Measurements from ENCODE around the gene PCSK5.
A peak's percentile ranks its signal among the peaks of the same experiment; 100 is the strongest.

The PCSK5 gene

GRCh38 chr9:76153339-76153738 lies 262.9 kb downstream of the PCSK5 start:
- no peak for DNase-seq (ENCODE audit: low read depth, low spot score)
- H3K4me3 ChIP-seq (ENCODE audit: low read length) = no peak overlapping the region

GRCh38 chr9:76153902-76154629 lies 263.6 kb downstream of the PCSK5 start:
- DNase-seq (ENCODE audit: low read depth, low spot score) = no peak

GRCh38 chr9:76155361-76155760 lies 264.9 kb downstream of the PCSK5 start:
- no peak overlapping the region for H3K4me3 ChIP-seq (ENCODE audit: low read length)
- DNase-seq (ENCODE audit: low read depth, low spot score) = no peak

More at GRCh38 chr9:76153902-76154629, 263.6 kb downstream of the PCSK5 start:
- H3K4me3 ChIP-seq (ENCODE audit: low read length) = no peak overlapping the region

GRCh38 chr9:76158713-76159112 lies 268.2 kb downstream of the PCSK5 start:
- H3K4me3 ChIP-seq (ENCODE audit: low read length) = no peak overlapping the region
- no peak for DNase-seq (ENCODE audit: low read depth, low spot score)

DNA sequence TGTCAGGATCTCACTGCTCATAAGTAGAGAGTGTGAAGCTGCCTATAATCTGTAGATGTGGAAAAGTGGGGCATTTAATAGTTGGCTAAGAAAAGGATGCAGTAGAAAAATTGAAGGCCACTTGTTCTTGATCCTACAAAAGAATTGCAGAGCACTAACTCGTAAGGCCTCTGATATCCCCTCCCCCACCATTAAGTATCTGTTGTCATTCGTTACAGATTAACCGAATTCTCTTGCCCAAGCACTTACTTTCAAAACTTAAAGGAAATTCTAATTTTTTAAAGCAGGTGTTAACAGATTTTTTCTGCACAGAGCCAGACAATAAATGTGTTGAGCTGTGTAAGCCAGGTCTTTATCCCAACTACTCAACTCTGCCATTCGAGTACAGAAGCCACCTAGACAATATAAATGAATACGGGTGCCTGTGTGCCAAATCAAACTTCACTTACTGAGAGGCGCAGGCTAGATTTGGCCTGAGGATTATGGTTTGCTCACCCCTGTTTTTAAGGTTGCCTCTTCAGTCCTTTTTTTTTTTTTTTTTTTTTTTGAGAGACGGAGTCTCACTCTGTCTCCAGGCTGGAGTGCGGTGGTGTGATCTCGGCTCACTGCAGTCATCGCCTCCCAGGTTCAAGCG lies 268.9 kb downstream of the PCSK5 start:
- no peak for DNase-seq (ENCODE audit: low read depth, low spot score)
- no peak overlapping the region for H3K4me3 ChIP-seq (ENCODE audit: low read length)

DNA sequence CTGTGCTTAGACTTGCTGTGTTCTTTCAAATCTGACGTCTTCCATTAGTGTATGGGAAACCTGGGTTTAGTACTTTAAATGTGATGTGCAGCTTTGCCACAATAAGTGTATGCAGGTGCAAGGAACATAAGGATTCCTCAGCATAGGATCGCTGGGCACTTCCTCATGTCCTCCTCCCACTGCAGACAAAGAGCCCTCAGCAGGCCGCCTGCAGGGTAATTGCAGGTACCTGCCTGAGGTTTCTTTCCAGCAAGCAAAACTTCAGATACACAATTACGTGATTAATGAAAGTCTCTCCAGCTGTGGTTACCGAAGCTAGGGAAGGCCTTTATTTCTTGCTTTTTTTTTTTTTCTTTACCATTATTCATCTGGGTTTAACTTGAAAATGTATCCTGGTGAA lies 270.6 kb downstream of the PCSK5 start:
- no peak overlapping the region for H3K4me3 ChIP-seq (ENCODE audit: low read length)
- no peak for DNase-seq (ENCODE audit: low read depth, low spot score)

GRCh38 chr9:76161541-76161940 lies 271.1 kb downstream of the PCSK5 start:
- no peak for DNase-seq (ENCODE audit: low read depth, low spot score)
- H3K4me3 ChIP-seq (ENCODE audit: low read length) = no peak overlapping the region

- DNase-seq (ENCODE audit: low read depth, low spot score) = no peak
- no peak overlapping the region for H3K4me3 ChIP-seq (ENCODE audit: low read length)
Observed at GRCh38 chr9:76162086-76162730, 271.7 kb downstream of the PCSK5 start.

- H3K4me3 ChIP-seq (ENCODE audit: low read length) = no peak overlapping the region
- DNase-seq (ENCODE audit: low read depth, low spot score) = no peak
Observed at GRCh38 chr9:76162751-76163500, 272.5 kb downstream of the PCSK5 start.

DNA sequence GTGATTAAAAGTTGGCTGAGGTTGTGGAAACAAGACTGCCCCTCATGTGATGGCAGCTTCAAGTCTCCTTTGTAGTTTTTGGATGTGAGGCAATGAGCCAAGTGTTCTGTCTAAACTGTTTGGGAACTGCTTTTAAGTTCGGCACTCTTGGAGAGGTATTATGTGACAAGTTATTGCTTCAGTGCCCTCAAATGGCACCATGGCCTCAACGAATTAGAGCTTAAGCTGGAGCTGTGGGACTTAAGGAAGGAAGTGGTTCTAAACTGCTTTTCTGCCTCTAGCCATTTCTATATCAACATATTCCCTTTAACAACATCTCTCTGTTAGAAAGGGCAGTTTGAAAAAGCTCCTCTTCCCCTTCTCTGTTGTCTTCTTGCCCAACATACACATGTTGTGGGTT lies 276.1 kb downstream of the PCSK5 start:
- peak; percentile 66 for DNase-seq (ENCODE audit: low read depth, low spot score)

DNA sequence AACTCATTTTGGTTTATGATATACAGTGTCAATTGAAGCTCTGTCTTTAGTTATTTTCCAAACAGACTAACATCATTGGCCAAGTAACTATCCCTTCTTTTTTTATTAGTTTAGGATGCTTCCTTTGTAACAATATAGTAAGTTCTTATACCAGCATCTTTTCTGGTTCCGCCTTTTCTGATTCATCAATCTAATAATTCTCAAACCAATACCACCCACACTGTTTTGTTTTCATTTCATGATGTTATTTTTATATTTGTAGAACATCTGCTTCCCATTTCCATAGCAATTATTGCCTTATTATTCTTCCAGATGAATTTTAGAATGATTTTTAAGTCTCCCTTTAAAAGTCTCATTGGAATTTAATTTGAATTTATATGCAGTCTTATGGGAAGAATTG lies 285.7 kb downstream of the PCSK5 start:
- DNase-seq (ENCODE audit: low read depth, low spot score) = no peak
- no peak overlapping the region for H3K4me3 ChIP-seq (ENCODE audit: low read length)

More for the DNA sequence above, 276.1 kb downstream of the PCSK5 start:
- no peak overlapping the region for H3K4me3 ChIP-seq (ENCODE audit: low read length)

DNA sequence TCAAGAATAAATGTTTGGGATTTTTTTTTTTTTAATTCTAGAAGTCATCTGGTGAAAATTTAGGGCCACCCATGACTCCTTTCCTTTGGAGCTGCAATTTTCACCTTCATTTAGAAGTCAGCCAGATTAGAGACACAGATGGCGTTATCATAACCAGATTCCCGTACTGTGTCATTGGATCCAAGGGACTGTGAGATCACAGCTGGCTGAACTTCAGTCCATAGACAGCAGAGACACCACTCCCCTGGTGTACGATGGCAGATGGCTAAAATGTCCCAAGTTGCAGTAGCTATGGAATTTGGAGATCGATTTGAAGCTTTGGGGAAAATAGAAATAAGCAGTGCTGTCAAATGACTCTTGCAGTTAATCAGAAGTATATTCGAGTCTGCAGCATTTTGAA lies 287.5 kb downstream of the PCSK5 start:
- no peak overlapping the region for H3K4me3 ChIP-seq (ENCODE audit: low read length)
- no peak for DNase-seq (ENCODE audit: low read depth, low spot score)

- no peak overlapping the region for H3K4me3 ChIP-seq (ENCODE audit: low read length)
- no peak for DNase-seq (ENCODE audit: low read depth, low spot score)
Observed at GRCh38 chr9:76180541-76180940, 290.1 kb downstream of the PCSK5 start.

DNA sequence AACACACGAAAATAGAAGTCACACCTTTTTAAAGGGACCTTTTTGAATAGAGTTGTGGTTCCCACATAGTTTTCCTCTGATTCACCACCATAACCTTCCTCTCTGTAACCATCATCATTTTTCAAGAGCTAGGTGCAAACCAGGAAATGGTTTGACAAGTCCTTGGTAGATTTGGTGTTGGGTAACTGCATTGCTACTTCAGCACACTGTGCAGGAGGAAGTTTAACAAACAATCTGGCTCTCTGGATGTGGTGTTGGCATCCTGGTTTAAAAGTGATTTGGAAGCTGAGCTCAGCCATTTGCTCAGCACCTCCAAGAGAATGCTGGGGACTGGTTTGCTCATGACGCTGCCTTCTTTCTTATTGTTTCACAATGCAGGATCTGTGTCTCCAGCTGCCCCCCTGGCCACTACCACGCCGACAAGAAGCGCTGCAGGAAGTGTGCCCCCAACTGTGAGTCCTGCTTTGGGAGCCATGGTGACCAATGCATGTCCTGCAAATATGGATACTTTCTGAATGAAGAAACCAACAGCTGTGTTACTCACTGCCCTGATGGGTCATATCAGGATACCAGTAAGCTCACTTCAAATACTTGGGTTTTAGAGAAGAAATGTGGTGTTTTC lies 290.7 kb downstream of the PCSK5 start:
- peak; percentile 35 for DNase-seq (ENCODE audit: low read depth, low spot score)
- H3K4me3 ChIP-seq (ENCODE audit: low read length) = no peak overlapping the region

- no peak for DNase-seq (ENCODE audit: low read depth, low spot score)
- H3K4me3 ChIP-seq (ENCODE audit: low read length) = no peak overlapping the region
Observed at GRCh38 chr9:76181781-76182180, 291.3 kb downstream of the PCSK5 start.

DNA sequence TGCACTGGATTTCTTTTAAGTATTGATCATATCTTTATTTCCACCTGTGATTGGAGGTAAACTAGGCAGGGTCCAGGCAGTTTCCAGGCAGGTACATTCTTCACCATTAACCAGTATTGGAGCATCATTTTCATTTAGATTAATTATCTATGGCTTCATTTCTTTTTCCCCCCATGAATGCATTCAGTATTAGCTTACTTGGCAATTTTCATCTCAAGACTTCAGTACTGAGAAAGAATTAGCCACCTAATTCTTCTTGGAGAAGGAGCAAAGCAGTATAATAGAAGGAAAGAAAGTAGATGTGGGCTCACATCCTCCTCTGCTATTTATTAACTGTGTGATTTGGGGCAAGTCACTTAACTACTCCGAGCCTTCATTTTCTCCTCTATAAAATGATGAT lies 295.0 kb downstream of the PCSK5 start:
- DNase-seq (ENCODE audit: low read depth, low spot score) = no peak
- H3K4me3 ChIP-seq (ENCODE audit: low read length) = no peak overlapping the region

DNA sequence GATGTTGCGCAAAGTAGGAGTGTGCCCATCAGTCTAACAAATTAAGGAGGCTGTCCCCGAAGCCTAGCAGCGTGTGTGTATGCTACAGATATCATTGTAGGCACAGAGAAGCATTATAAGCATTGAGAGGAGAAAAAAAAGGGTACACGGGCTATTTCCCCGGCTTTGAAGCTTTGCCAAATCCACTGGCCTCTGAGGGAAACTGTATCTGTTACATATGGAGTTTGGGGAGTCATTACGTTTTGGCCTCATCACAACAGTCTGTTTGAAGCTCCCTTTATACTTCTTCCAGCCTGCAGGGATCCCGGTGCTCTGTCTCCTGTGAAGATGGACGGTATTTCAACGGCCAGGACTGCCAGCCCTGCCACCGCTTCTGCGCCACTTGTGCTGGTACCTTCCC lies 297.8 kb downstream of the PCSK5 start:
- no peak for DNase-seq (ENCODE audit: low read depth, low spot score)
- H3K4me3 ChIP-seq (ENCODE audit: low read length) = no peak overlapping the region

- DNase-seq (ENCODE audit: low read depth, low spot score) = no peak
- H3K4me3 ChIP-seq (ENCODE audit: low read length) = no peak overlapping the region
Observed at GRCh38 chr9:76188905-76189304, 298.4 kb downstream of the PCSK5 start.

- DNase-seq (ENCODE audit: low read depth, low spot score) = no peak
- no peak overlapping the region for H3K4me3 ChIP-seq (ENCODE audit: low read length)
Observed at GRCh38 chr9:76191493-76191892, 301.0 kb downstream of the PCSK5 start.

Data from Jurkat, Clone E6-1 (cell line).